HG03280 (cell line): ENCODE data around the gene RNF151.
"Not testable (repeated sequence)": the region's sequence is repeated elsewhere in the genome, so short reads cannot be mapped to it uniquely, and the experiment has no call there.

Source experiments
- ATAC-seq: cut with Tn5 transposase; IDR thresholded peaks from one replicate; pipeline ENCODE4 v1.9.1; 2021; ENCODE audit warnings: mild to moderate bottlenecking, moderate library complexity; ENCODE audit not compliant: unreplicated experiment

RNF151 gene, protein sequence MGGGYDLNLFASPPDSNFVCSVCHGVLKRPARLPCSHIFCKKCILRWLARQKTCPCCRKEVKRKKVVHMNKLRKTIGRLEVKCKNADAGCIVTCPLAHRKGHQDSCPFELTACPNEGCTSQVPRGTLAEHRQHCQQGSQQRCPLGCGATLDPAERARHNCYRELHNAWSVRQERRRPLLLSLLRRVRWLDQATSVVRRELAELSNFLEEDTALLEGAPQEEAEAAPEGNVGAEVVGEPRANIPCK

DNA sequence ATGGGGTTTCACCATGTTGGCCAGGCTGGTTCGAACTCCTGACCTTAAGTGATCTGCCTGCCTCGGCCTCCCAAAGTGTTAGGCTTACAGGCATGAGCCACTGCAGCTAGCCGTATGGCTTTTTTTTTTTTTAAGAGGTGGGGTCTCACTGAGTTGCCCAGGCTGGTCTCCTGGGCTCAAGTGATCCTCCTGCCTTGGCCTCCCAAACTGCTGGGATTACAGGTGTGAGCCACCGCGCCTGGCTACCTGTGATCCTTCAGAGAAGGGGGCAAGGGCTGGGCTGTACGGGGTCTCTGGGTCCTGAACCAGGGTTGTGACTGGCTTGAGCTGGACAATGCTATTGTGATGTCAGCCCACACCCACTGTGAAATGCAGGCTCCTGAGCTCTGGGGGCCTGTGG lies at the start of gene RNF151:
Gene RNF151 (plus strand): TSS at position 397 of the 400 bp plus-strand sequence. CDS start 26 bp downstream, outside the sequence.
- no peak for ATAC-seq

- ATAC-seq = no peak
Measured at GRCh38 chr16:1917056-1917664, 49.5 kb upstream of the RNF151 start.

DNA sequence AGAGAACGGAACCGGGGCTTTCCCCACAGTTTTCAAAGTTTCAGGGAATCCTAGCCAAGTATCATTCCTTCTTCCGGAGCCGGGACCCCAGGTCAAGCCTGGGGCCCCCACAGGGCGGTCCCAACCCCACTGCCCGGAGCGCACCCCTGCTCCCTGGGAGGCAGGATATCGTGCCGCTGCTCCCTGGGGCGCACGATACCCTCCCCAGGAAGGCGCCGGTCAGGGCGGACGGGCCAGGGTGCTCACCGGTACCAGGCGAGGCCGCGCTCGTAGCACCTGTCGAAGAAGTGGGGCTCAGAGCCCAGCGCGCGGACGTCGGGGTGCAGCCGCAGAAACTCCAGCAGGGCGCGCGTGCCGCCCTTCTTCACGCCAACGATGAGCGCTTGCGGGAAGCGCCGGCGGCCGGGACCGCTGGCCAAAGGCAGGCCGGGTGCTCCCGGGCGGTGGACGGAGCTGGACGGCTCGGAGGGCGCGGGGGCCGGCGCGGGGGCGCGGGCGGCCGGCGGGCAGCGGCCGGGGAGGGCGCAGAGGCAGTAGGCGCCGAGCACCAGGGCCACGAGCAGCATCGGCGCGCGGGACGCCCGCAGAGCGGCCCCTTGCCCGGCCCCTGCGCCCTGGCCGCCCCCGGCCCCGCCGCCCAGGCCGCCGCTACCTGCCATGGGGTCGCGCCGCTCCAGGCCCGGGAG lies 48.8 kb upstream of the RNF151 start:
- ATAC-seq = no peak

GRCh38 chr16:1918351-1919326 lies 48.0 kb upstream of the RNF151 start, which contains the start of gene HS3ST6:
Gene HS3ST6 (minus strand): TSS chr16:1918415. CDS start chr16:1918323, 92 bp downstream.
- no peak for ATAC-seq

GRCh38 chr16:1919327-1919998 lies 47.2 kb upstream of the RNF151 start:
- ATAC-seq = no peak

DNA sequence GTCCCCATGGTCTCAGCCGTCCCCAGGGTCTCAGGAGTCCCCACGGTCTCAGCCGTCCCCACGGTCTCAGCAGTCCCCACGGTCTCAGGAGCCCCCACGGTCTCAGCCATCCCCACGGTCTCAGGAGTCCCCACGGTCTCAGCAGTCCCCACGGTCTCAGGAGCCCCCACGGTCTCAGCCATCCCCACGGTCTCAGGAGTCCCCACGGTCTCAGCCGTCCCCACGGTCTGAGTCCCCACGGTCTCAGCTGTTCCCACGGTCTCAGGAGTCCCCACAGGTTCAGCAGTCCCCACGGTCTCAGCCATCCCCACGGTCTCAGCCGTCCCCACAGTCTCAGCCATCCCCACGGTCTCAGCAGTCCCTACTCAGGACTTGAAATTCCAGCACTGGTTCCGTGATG lies 46.5 kb upstream of the RNF151 start:
- not testable (repeated sequence) for ATAC-seq

DNA sequence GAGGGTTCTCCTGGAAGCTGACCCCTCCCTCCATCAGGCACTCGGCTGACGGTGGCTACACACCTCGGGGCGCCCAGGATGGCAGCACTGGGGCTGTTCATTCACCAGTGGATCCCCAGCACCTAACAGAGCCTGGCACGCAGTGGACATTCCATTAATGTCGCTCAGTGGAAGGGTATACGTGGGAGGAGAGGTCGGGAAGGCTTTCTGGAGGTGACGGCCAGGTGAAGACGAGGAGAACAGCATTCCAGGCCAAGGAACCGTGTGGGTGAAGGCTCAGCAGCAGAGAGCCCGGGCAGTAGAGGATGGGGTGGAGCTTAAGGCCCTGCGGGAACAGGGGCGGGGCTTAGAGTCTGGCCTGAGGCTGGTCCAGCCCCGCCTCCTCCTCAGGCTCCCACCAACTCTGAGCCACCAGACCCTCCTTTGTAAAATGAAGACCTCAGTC lies 45.9 kb upstream of the RNF151 start:
- no peak for ATAC-seq

DNA sequence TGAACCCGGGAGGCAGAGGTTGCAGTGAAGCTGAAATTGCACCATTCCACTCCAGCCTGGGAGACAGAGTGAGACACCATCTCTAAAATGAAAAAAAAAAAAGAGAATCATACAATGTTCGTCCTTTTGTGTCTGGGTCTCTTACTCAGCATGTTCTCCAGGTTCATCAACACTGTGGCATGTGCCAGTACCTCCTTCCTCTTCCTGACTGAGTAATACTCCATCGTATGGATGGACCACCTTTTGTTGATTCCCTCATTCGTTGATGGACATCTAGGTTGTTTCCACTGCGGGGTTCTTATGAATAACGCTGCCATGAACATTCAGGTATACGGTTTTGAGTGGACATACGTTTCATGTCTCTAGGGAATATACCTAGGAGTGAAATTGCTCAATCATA lies 44.3 kb upstream of the RNF151 start:
- no peak for ATAC-seq

DNA sequence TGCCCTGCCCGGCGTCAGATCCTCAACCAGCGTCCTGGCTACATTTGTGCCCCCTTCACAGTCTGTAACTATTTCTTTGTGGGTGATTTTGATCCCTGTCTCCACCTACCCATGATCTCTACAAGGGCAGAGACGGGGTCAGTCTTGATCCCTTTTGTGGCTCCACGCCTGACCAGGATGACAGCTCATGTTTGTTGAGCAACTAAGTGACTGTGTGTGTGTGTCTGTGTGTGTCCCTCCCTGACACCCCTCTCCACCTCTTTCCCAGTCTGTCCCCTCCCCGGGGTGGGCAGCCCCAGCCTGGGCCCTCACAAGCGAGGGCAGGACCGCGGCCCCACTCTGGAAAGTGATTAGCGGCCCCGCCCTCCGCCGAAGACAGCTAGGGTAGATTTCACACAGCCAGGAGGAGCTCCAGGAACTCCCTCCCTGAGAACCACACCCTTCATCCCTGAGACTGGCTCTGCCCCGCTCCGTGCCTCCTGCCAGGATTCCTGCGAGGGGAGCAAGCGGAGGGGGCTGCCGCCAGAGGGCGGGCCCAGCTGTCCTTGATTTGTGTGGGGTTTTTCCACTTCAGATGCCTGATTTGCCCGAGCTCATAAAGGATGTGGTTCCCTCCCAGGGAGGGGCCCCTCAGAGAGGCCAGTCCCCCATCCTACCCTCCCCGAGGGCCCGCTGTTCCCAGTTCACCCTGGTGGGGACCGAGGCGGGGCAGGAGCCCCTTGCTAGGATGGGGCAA lies 43.2 kb upstream of the RNF151 start:
- no peak for ATAC-seq

- no peak for ATAC-seq
Measured at GRCh38 chr16:1924095-1924494, 42.6 kb upstream of the RNF151 start.

DNA sequence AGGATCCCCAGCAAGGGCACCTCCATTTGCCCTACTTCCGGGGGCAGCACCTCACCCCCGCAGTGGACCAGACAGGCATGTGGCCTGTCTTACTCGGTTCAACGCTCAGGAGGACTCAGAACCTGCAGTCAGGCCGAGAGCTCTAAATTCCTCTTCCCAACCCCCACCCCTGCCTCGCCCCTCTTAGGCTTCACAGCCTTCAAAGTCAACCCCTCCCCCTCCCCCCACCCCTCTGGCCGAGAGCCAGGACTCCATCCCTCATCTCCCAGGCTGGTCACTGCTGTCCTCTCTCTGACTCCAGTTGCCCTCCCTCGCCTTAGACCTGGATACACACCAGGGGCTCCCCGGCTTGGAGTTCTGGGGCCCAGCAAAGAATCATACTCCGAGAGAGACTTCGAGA lies 40.4 kb upstream of the RNF151 start:
- no peak for ATAC-seq

DNA sequence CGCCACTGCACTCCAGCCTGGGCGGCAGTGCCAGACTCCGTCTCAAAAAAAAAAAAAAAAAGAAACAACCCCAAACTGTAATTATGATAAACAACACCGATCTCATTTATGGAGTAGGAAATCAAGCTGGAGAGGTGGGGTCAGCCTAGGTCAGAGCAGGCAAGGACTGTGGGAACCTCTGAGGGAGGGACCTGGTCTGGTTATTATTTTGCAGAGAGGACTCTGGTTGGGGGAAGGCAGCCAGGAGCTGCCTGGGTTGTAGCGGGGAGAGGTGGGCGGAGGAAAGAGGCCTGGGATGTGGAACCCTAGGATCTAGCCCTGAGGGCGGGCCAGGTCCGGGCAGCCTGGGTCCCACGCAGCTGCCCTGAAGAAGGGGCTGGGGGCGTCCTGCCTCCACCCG lies 37.6 kb upstream of the RNF151 start:
- ATAC-seq = no peak

- peak; percentile 87 for ATAC-seq
Measured at GRCh38 chr16:1929578-1930337, 36.9 kb upstream of the RNF151 start.

- no peak for ATAC-seq
Measured at GRCh38 chr16:1930338-1930720, 36.3 kb upstream of the RNF151 start.

DNA sequence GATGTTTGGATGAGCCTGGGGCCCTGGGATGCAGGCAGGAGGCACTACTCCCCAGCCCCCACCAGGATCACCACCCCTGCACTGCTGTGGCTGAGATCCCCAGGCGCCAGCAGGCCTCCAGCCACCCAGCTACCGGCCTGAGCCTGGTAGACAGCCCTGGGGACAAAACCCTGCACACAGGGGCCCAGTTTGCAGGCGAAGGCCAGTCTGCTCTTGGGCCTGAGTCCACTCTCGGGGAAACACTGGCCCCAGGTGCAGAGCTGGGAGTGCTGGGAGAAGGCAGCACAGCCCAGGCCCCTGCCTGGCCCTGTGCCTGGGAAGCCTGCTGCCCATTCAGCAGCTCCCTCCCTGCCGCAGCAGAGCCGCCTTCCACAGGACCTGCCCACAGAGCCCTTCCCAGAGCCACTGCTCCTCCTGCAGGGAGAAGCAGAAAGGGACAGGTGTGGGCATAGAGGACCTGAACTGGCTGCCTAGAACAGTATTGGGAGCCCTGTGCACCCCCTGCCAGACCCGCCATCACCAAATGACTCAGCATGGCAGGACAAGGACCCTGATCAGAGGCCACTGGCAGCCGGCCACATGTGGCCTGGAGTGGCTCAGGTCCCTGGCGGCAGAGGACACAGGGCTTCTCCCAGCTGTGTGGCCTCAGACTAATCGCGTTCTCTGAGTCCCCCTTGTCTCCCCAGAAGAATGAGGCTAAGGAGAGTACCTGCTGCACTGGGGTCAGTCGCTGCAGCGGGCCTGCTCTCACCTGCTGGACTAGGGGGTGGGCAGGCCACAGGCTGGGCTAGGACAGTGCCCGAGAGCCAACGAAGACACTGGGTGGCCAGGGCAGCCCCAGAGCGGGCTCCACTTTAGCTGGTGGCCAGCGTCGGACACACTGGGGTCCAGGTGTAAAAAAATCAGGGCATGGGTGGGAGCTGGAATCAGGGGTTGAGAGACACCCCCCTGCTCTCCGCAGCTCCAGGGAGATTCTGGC lies 34.3 kb upstream of the RNF151 start:
- no peak for ATAC-seq

- no peak for ATAC-seq
Measured at GRCh38 chr16:1933097-1933661, 33.5 kb upstream of the RNF151 start.

DNA sequence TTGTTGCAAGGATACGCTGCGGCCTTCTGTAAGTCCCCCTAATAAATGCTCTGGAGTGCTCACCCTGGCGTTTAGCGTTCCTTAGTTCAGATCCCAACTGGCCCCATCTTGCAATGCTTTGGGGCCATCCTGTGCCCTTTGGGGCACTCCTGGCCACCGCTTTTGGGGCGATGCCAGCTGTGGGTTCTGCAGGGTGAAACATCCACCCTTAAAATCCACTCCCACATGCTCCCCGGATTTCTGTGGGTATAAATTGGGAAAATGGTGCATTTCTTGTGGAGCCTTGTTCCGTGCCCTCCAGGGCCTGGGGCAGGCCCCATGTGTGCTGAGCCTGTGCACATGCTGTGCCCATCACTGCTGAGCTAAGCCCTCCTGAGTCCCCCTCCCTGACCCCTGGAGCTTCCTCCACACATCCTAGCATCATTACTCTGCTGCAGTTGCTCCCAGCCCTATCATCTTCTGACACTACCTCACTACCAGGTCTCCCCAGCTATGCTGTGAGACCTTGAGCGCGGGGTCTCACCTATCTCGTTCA lies 29.6 kb upstream of the RNF151 start:
- ATAC-seq = no peak
